Liver (tissue), 3 donors: ENCODE data around the gene CHST13.

ENCODE experiments used
- TF ChIP-seq, protein P1 (sequence below): IDR thresholded peaks from 2 replicates; pipeline ENCODE4 v1.6.1; 2016; ENCODE audit warnings: antibody characterized with exemption
- TF ChIP-seq, protein P2 (sequence below): IDR thresholded peaks from 2 replicates; pipeline ENCODE4 v1.6.1; 2016; ENCODE audit warnings: antibody characterized with exemption
- TF ChIP-seq, protein P3 (sequence below): fragments of 150-350 bp; IDR thresholded peaks from 2 replicates; pipeline ENCODE4 v1.5.1; 2017; ENCODE audit warnings: improper control_type of control experiment, low read depth, low read length; ENCODE audit not compliant: missing input control
- donor health status: healthy.
- donor health status: healthy.

- TF ChIP-seq, protein P1, sequence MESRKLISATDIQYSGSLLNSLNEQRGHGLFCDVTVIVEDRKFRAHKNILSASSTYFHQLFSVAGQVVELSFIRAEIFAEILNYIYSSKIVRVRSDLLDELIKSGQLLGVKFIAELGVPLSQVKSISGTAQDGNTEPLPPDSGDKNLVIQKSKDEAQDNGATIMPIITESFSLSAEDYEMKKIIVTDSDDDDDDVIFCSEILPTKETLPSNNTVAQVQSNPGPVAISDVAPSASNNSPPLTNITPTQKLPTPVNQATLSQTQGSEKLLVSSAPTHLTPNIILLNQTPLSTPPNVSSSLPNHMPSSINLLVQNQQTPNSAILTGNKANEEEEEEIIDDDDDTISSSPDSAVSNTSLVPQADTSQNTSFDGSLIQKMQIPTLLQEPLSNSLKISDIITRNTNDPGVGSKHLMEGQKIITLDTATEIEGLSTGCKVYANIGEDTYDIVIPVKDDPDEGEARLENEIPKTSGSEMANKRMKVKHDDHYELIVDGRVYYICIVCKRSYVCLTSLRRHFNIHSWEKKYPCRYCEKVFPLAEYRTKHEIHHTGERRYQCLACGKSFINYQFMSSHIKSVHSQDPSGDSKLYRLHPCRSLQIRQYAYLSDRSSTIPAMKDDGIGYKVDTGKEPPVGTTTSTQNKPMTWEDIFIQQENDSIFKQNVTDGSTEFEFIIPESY, result no peak
- TF ChIP-seq, protein P2, sequence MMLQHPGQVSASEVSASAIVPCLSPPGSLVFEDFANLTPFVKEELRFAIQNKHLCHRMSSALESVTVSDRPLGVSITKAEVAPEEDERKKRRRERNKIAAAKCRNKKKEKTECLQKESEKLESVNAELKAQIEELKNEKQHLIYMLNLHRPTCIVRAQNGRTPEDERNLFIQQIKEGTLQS, result no peak
- TF ChIP-seq, protein P3, sequence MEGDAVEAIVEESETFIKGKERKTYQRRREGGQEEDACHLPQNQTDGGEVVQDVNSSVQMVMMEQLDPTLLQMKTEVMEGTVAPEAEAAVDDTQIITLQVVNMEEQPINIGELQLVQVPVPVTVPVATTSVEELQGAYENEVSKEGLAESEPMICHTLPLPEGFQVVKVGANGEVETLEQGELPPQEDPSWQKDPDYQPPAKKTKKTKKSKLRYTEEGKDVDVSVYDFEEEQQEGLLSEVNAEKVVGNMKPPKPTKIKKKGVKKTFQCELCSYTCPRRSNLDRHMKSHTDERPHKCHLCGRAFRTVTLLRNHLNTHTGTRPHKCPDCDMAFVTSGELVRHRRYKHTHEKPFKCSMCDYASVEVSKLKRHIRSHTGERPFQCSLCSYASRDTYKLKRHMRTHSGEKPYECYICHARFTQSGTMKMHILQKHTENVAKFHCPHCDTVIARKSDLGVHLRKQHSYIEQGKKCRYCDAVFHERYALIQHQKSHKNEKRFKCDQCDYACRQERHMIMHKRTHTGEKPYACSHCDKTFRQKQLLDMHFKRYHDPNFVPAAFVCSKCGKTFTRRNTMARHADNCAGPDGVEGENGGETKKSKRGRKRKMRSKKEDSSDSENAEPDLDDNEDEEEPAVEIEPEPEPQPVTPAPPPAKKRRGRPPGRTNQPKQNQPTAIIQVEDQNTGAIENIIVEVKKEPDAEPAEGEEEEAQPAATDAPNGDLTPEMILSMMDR, result no peak
Observed at GRCh38 chr3:126558336-126559071, 34.5 kb downstream of the CHST13 start, which contains the start of gene C3orf22.
